GM23338 (cell line): ENCODE measurements around the gene RRAD. TPM values are rescaled to one million over a fixed set of nuclear protein-coding genes. Genes with fewer than 3 reads are reported as not detected.

Source experiments
- ATAC-seq: fragments of 200-7000 bp; cut with Tn5 transposase; 3 replicates; pipeline ENCODE4 v1.9.1; 2020
- DNase-seq: peaks from one replicate; pipeline ENCODE4 v3.0.0-alpha.2; 2015; ENCODE audit warnings: low spot score
- H2AFZ ChIP-seq: fragments of 200-600 bp; sonication (generic); 2 replicates; pipeline ENCODE4 v1.8.0; 2016; ENCODE audit warnings: antibody characterized with exemption, mild to moderate bottlenecking, moderate library complexity
- H3F3A ChIP-seq: fragments of 200-600 bp; sonication (generic); replicated peaks from 2 replicates; pipeline ENCODE4 v1.8.0; 2017; ENCODE audit warnings: antibody characterized with exemption, mixed run types, low read depth
- H3K27ac ChIP-seq: fragments of 200-600 bp; sonication (generic); 2 replicates; pipeline ENCODE4 v1.6.1; 2016; ENCODE audit warnings: low read depth
- H3K27me3 ChIP-seq: fragments of 200-600 bp; sonication (generic); 2 replicates; pipeline ENCODE4 v1.8.0; 2016; ENCODE audit warnings: mild to moderate bottlenecking, mixed run types, moderate library complexity; ENCODE audit not compliant: insufficient read depth
- H3K36me3 ChIP-seq: fragments of 200-600 bp; sonication (generic); 2 replicates; pipeline ENCODE4 v1.8.0; 2016; ENCODE audit warnings: mild to moderate bottlenecking; ENCODE audit not compliant: insufficient read depth
- H3K4me1 ChIP-seq: fragments of 200-600 bp; sonication (generic); 2 replicates; pipeline ENCODE4 v1.8.0; 2016; ENCODE audit warnings: mild to moderate bottlenecking, moderate library complexity; ENCODE audit not compliant: insufficient read depth
- H3K4me2 ChIP-seq: fragments of 200-600 bp; sonication (generic); 2 replicates; pipeline ENCODE4 v1.7.1; 2017; ENCODE audit warnings: mixed run types
- H3K4me3 ChIP-seq: fragments of 200-600 bp; sonication (generic); 2 replicates; pipeline ENCODE4 v1.6.1; 2016; ENCODE audit warnings: mixed run types
- H3K79me2 ChIP-seq: fragments of 200-600 bp; sonication (generic); replicated peaks from 2 replicates; pipeline ENCODE4 v1.8.0; 2017; ENCODE audit warnings: mild to moderate bottlenecking; ENCODE audit not compliant: insufficient read depth
- H3K9me2 ChIP-seq: fragments of 200-600 bp; sonication (generic); 2 replicates; pipeline ENCODE4 v1.8.0; 2017; ENCODE audit not compliant: insufficient read depth
- H4K20me1 ChIP-seq: fragments of 200-600 bp; sonication (generic); replicated peaks from 2 replicates; pipeline ENCODE4 v1.8.0; 2017; ENCODE audit warnings: mild to moderate bottlenecking; ENCODE audit not compliant: insufficient read depth
- H3K27ac Mint-ChIP-seq: 2 replicates; pipeline ENCODE4 v1.8.0; 2020; ENCODE audit warnings: inconsistent platforms, mild to moderate bottlenecking, moderate library complexity, mixed read lengths
- H3K27me3 Mint-ChIP-seq: 3 replicates; pipeline ENCODE4 v1.8.0; 2022; ENCODE audit warnings: low read depth, mild to moderate bottlenecking, moderate library complexity, mixed read lengths, inconsistent platforms; ENCODE audit not compliant: insufficient read depth, poor library complexity
- H3K36me3 Mint-ChIP-seq: 3 replicates; pipeline ENCODE4 v1.8.0; 2021; ENCODE audit warnings: low read depth, mild to moderate bottlenecking, inconsistent platforms, moderate library complexity, mixed read lengths
- H3K4me1 Mint-ChIP-seq: 3 replicates; pipeline ENCODE4 v1.8.0; 2020; ENCODE audit warnings: mild to moderate bottlenecking, inconsistent platforms, mixed read lengths
- H3K4me3 Mint-ChIP-seq: 3 replicates; pipeline ENCODE4 v1.8.0; 2021; ENCODE audit warnings: moderate library complexity, mild to moderate bottlenecking, inconsistent platforms, mixed read lengths
- H3K9me3 Mint-ChIP-seq: 3 replicates; pipeline ENCODE4 v1.8.0; 2020; ENCODE audit warnings: moderate library complexity, mild to moderate bottlenecking, inconsistent platforms, mixed read lengths
- CREB1 ChIP-seq: fragments of 250-450 bp; sonication (Bioruptor Pico); IDR thresholded peaks from 2 replicates; pipeline ENCODE4 v1.5.0; 2020; ENCODE audit warnings: low read depth, mild to moderate bottlenecking, moderate library complexity
- EZH2 ChIP-seq: fragments of 200-600 bp; sonication (generic); IDR thresholded peaks from one replicate; pipeline ENCODE4 v1.8.0; 2017; ENCODE audit warnings: antibody characterized with exemption, mild to moderate bottlenecking, low read depth; ENCODE audit not compliant: unreplicated experiment
- JUNB ChIP-seq: IDR thresholded peaks from one replicate; pipeline ENCODE4 v1.6.1; 2016; ENCODE audit warnings: antibody characterized with exemption; ENCODE audit not compliant: unreplicated experiment
- NANOG ChIP-seq: IDR thresholded peaks from 2 replicates; pipeline ENCODE4 v1.6.1; 2016; ENCODE audit warnings: antibody characterized with exemption, borderline replicate concordance
- POLR2AphosphoS5 ChIP-seq: IDR thresholded peaks from 2 replicates; pipeline ENCODE4 v1.6.1; 2016; ENCODE audit warnings: antibody characterized with exemption, low read depth
- STAT1 ChIP-seq: IDR thresholded peaks from one replicate; pipeline ENCODE4 v1.6.1; 2016; ENCODE audit warnings: antibody characterized with exemption; ENCODE audit not compliant: unreplicated experiment
- ZNF114 ChIP-seq: fragments of 250-450 bp; sonication (Bioruptor Pico); IDR thresholded peaks from 2 replicates; pipeline ENCODE4 v1.5.0; 2020; ENCODE audit warnings: mild to moderate bottlenecking, moderate library complexity
- ZNF331 ChIP-seq: fragments of 250-450 bp; sonication (Bioruptor Pico); IDR thresholded peaks from 2 replicates; pipeline ENCODE4 v1.5.0; 2020; ENCODE audit warnings: low read depth, mild to moderate bottlenecking, moderate library complexity
- polyA plus RNA-seq: library from polyadenylated mRNA; unstranded; fragments of >200 nt; fragmentation: Nextera tagmentation; extraction: Ambion mirVana; gene quantifications from 2 replicates; pipeline ENCODE4 v1.2.1, GENCODE V29; 2016
- total RNA-seq: library from RNA; depleted of rRNA; stranded (reverse); fragments of >200 nt; shearing (Covaris generic); gene quantifications from 2 replicates; pipeline ENCODE4 v1.2.3, GENCODE V29; 2014
- TF ChIP-seq, protein P1 (sequence below): IDR thresholded peaks from 2 replicates; pipeline ENCODE4 v1.6.1; 2016; ENCODE audit warnings: antibody characterized with exemption
- TF ChIP-seq, protein P2 (sequence below): fragments of 250-450 bp; sonication (Bioruptor Pico); IDR thresholded peaks from 2 replicates; pipeline ENCODE4 v1.5.0; 2020; ENCODE audit warnings: mild to moderate bottlenecking, moderate library complexity

Gene RRAD
- total and polyA plus RNA-seq, 2 experiments from 2014 or later = 0.18 TPM; not detected in 1

DNA sequence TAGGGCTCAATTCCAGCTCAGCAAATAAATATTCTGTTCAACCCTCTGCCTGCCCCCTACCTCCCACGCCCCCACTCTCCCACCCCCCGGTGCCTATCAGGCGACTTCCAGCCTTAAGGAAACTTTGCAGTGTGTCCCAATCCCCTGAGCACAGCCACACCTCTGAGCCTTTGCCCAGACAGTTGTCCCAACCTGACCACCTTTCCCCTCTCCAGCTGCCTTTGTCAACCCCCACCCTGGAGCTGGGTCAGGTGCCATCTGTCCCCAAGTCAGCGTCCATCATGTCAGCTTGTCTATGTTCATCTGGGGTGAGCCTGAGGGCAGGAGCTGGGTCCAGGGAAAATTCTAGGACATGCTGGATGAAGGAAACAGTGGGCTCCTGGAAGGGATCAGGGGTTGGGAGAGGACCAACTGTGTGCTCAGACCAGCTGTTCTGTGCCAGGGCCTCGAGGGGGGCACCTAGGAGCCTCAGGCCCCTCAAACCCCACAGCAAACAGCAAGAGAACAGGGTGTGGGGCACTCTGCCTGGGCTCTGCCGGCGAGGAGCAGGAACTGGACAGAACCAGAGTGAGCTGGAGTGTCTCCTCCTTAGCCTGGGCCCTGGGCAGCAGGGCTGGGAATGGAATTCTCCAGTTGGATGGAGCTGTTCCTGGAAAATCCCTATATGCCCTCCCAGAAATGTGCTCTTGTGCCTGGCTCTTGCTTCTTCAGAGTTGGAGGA is 24.5 kb downstream of the RRAD start:
- ATAC-seq (no peak), DNase-seq (no peak)
- Mint-ChIP-seq H3K27ac (no peak overlapping the region), H3K4me1 (peaks cover 10% of the 10 kb centered on the region; the same call in 2 of the 3 replicates), H3K4me3 (no peak overlapping the region), H3K27me3 (peaks cover 9% of the 10 kb centered on the region), H3K9me3 (no peaks in the 10 kb centered on the region; the same call in 2 of the 3 replicates), H3K36me3 (no peaks in the 10 kb centered on the region)
- Histone ChIP-seq H4K20me1 (no peaks in the 10 kb centered on the region), H3K27ac (no peak overlapping the region), H3K4me1 (peaks cover 8% of the 10 kb centered on the region; the same call in 1 of the 2 replicates), H3K27me3 (no peaks in the 10 kb centered on the region), H3K4me2 (no peak overlapping the region), H3K9me2 (no peaks in the 10 kb centered on the region), H3K36me3 (no peaks in the 10 kb centered on the region), H3K4me3 (no peak overlapping the region), H3F3A (no peaks in the 10 kb centered on the region), H3K79me2 (no peaks in the 10 kb centered on the region), H2AFZ (no peak overlapping the region)
- TF ChIP-seq NANOG = no peak
- TF ChIP-seq POLR2AphosphoS5 = no peak
- no peak for TF ChIP-seq ZNF114 (CRISPR knock-in tag)
- TF ChIP-seq, protein P1, sequence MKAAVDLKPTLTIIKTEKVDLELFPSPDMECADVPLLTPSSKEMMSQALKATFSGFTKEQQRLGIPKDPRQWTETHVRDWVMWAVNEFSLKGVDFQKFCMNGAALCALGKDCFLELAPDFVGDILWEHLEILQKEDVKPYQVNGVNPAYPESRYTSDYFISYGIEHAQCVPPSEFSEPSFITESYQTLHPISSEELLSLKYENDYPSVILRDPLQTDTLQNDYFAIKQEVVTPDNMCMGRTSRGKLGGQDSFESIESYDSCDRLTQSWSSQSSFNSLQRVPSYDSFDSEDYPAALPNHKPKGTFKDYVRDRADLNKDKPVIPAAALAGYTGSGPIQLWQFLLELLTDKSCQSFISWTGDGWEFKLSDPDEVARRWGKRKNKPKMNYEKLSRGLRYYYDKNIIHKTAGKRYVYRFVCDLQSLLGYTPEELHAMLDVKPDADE = no peak
- TF ChIP-seq CREB1 (CRISPR knock-in tag) = no peak
- TF ChIP-seq EZH2 = no peak
- TF ChIP-seq, protein P2, sequence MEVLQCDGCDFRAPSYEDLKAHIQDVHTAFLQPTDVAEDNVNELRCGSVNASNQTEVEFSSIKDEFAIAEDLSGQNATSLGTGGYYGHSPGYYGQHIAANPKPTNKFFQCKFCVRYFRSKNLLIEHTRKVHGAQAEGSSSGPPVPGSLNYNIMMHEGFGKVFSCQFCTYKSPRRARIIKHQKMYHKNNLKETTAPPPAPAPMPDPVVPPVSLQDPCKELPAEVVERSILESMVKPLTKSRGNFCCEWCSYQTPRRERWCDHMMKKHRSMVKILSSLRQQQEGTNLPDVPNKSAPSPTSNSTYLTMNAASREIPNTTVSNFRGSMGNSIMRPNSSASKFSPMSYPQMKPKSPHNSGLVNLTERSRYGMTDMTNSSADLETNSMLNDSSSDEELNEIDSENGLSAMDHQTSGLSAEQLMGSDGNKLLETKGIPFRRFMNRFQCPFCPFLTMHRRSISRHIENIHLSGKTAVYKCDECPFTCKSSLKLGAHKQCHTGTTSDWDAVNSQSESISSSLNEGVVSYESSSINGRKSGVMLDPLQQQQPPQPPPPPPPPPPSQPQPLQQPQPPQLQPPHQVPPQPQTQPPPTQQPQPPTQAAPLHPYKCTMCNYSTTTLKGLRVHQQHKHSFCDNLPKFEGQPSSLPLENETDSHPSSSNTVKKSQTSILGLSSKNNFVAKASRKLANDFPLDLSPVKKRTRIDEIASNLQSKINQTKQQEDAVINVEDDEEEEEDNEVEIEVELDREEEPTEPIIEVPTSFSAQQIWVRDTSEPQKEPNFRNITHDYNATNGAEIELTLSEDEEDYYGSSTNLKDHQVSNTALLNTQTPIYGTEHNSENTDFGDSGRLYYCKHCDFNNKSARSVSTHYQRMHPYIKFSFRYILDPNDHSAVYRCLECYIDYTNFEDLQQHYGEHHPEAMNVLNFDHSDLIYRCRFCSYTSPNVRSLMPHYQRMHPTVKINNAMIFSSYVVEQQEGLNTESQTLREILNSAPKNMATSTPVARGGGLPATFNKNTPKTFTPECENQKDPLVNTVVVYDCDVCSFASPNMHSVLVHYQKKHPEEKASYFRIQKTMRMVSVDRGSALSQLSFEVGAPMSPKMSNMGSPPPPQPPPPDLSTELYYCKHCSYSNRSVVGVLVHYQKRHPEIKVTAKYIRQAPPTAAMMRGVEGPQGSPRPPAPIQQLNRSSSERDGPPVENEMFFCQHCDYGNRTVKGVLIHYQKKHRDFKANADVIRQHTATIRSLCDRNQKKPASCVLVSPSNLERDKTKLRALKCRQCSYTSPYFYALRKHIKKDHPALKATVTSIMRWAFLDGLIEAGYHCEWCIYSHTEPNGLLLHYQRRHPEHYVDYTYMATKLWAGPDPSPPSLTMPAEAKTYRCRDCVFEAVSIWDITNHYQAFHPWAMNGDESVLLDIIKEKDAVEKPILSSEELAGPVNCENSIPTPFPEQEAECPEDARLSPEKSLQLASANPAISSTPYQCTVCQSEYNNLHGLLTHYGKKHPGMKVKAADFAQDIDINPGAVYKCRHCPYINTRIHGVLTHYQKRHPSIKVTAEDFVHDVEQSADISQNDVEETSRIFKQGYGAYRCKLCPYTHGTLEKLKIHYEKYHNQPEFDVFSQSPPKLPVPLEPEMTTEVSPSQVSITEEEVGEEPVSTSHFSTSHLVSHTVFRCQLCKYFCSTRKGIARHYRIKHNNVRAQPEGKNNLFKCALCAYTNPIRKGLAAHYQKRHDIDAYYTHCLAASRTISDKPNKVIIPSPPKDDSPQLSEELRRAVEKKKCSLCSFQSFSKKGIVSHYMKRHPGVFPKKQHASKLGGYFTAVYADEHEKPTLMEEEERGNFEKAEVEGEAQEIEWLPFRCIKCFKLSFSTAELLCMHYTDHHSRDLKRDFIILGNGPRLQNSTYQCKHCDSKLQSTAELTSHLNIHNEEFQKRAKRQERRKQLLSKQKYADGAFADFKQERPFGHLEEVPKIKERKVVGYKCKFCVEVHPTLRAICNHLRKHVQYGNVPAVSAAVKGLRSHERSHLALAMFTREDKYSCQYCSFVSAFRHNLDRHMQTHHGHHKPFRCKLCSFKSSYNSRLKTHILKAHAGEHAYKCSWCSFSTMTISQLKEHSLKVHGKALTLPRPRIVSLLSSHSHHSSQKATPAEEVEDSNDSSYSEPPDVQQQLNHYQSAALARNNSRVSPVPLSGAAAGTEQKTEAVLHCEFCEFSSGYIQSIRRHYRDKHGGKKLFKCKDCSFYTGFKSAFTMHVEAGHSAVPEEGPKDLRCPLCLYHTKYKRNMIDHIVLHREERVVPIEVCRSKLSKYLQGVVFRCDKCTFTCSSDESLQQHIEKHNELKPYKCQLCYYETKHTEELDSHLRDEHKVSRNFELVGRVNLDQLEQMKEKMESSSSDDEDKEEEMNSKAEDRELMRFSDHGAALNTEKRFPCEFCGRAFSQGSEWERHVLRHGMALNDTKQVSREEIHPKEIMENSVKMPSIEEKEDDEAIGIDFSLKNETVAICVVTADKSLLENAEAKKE = no peak
- no peak for TF ChIP-seq JUNB
- TF ChIP-seq STAT1 = no peak
- no peak for TF ChIP-seq ZNF331 (CRISPR knock-in tag)
